CD4-positive, alpha-beta T cell treated with Interleukin-6 for 4 hours (primary cell): Measurements from ENCODE around the gene ZBTB48.
"Not testable (repeated sequence)": the region's sequence is repeated elsewhere in the genome, so short reads cannot be mapped to it uniquely, and the experiment has no call there.

Source experiments
- DNase-seq: peaks from one replicate; pipeline ENCODE4 v3.0.0-alpha.2; 2020; ENCODE audit warnings: mixed read lengths

Gene ZBTB48

DNA sequence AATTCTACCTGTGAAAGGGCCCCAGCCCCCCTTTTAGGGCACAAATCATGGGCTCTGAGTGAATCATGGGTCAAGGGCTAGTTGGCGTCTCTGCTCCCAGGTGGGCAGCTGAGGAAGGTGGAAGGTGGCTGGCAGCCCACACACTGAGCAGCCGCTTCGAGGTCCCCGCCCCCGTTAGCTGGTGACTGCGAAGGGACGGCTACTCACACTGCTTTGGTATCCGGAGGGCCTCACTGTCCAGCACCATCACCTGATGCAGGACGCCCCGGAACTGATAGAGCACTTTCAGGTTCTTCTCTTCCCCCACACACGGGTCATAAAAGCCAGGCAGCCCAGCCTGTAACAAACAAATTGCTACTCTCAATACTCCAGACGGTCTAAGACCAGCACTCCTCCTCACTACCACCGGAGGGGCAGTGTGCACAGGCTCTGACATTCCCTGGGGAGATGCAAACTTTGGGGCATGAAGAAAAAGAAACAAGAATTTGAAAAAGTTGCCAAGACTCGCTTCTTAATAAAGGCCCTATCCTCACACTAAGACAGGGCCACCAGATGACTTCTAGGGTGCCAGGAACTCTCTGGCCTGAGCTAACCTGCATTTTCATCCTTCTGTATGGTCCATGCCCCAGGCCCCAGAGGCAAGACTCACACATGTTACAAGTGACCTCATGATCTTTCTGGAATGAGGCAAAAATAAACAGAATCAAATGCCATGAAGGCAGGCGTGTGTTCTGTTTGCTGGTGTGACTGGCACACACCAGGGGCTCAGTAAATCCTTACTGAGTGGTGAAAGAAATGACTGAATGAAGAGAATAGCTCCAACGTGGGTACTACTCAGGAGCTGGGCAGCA is 56.3 kb downstream of the ZBTB48 start:
- no peak for DNase-seq

DNA sequence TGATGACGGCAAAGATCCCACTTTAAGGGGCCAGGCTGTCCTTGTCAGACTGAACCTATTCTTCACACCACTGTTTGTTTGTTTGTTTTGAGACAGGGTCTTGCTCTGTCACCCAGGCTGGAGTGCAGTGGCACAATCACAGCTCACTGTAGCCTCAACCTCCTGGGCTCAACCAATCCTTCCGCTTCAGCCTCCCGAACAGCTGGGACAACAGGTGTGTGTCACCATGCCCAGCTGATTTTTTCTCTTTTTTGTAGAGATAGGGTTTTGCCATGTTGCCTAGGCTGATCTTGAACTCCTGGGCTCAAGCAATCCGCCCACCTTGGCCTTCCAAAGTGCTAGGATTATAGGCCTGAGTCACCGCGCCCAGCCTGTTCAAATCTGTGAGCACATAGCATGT is 57.0 kb downstream of the ZBTB48 start:
- DNase-seq, result not testable (repeated sequence)

DNA sequence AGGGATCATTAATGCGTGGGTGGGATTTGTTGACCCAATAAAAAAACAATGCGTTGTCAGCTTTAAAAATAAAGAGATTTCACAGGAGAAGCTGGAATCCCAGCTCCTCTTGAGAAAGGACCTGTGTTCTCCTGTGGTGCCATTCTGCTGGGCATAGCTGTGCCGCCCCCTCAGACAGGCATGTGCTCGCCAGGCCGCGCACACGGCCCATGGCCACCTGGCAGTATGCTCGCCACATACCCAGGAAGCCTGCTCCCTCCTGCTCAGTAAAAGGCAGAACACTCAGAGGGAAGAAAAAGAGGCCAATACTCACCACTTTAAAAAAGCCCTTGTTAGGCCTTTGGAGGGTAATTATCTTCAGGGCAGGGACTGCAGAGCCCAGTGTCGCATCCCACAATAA is 58.0 kb downstream of the ZBTB48 start:
- DNase-seq, result no peak

DNA sequence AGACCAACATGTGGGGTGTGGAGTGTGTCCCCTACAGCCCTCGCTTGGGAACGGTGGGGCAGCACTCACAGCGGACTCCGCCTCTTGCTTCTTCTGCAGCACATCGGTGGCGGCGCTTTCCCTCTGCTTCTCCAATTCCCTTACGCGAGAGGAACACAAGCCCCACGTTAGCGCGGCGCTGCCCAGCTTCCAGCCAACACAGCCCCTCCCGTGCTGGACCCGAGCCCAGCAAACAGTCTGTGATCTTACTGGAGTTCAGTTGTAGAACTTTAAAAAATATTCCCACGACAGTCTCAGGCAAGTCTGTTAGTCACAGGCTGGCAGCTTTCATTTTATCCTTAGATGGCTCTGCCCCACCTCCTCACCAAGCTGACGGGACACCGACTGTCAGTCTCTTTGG is 58.4 kb downstream of the ZBTB48 start:
- no peak for DNase-seq
